NCI-H2196 (cell line): ENCODE measurements around the gene STEAP3.

Source experiments
- DNase-seq: peaks from one replicate; lab custom pipeline; 2025; ENCODE audit not compliant: unreplicated experiment; lab: John Stamatoyannopoulos, UW

STEAP3 gene

DNA sequence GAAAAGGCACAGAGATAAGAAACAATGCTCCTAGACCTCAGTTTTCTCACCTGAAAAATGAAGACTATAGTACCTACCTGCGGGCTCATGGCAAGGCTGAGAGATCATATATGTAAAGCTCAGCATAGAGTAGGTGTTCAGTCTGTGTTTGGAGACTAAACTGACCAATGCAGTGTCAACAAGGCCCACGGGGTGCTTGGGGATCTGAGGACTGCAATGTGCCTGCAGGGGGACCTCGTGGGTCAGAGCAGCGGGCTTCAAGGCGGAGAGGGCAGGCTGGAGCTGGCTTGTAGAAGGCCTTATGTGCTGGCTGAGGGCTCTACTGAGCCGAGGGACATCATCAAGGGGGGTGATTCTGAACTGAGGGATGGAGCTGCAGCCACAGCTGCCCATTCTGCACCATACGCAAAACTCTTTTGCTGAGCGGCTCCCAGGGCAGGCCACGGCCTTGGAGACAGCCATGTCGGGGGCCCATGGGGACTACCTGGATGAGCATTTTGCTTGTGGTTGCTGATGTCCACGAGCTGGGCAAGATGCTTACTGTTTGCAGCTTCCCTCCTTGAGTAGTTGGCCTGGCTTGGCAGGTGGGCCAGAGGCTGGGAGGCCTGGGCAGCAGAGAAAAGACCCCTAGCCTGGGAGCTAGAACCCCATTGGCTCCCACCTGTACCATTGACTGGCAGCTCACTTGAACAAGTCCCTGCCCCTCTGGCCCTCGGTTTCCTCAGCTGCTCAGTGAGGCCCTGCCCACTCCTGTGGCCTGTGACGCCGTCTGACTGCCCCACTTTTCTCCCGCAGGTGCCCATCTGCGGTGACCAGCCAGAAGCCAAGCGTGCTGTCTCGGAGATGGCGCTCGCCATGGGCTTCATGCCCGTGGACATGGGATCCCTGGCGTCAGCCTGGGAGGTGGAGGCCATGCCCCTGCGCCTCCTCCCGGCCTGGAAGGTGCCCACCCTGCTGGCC, 23.5 kb downstream of the STEAP3 start:
- DNase-seq, result no peak

DNA sequence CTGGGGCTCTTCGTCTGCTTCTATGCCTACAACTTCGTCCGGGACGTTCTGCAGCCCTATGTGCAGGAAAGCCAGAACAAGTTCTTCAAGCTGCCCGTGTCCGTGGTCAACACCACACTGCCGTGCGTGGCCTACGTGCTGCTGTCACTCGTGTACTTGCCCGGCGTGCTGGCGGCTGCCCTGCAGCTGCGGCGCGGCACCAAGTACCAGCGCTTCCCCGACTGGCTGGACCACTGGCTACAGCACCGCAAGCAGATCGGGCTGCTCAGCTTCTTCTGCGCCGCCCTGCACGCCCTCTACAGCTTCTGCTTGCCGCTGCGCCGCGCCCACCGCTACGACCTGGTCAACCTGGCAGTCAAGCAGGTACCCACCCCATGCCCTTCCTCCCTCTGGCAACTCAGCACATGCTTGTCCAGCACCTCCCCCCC, 24.2 kb downstream of the STEAP3 start:
- no peak for DNase-seq

DNA sequence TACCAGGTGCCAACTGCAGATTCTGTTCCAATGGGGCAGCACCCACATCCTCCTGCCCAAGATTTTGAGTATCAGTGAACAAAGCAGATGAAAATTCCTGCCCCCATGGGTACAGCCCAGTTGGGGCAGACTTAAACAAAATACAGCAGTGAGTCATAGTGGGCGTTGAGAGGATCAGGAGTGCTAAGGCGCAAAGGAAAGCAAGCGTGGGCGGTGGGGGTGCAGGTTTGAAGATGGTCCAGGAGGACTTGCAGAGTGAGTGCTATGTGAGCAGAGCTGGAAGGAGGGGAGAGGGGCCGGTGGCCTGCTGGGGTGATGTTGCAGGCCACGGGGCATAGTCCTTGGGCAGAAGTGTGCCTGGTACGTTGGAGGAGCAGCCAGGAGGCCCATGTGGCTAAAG, 24.7 kb downstream of the STEAP3 start:
- DNase-seq, result no peak

GRCh38 chr2:119248751-119249150, 25.1 kb downstream of the STEAP3 start:
- no peak for DNase-seq

DNA sequence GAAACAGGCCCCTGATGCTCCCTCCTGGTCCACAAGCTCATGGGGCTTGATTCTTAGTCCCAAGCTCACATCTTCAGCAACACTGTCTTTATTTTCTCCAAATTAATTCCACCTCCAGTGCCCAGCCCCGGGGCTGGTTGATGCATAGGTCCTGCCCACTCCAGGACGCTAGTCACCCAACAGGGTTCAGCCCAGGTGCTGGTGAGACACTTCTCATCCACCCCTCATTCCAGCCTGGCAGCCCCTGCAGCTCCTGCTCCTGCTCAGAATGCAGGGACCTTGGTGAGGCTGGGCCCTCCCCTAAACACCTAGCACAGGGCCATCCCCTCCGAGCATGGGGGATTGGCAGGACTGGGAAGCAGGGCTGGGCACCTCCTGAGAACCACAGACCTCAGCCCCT, 25.7 kb downstream of the STEAP3 start:
- no peak for DNase-seq

GRCh38 chr2:119249855-119250717, 26.5 kb downstream of the STEAP3 start:
- DNase-seq, result no peak

DNA sequence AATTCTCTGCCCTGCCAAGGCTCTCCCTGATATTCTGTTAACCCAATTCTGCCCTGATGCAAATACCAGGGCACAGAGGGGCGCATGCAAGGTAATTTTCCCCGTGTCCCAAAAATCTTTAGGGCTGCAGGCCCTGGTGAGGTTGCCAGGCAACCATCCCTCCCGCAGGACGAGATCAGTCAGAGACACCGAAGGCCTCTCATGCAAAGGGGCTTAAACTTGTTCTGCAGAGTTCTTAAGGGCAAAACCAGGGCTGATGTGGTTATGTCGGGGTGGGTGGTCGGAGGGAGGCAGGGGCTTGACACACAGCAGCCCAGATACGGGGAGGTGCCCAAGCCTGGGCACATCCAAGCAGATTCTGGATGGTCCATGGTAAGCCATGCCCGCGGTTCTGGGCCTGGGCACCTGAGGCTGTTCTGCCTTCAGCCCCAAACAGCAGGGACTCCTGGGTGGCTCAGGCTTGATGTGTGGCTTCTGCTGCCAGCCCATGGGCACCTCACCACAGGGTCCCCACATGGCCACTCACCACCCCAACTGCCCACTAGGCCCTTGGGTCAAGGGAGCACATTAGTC, 27.2 kb downstream of the STEAP3 start:
- no peak for DNase-seq

GRCh38 chr2:119251652-119252051, 28.0 kb downstream of the STEAP3 start:
- no peak for DNase-seq

DNA sequence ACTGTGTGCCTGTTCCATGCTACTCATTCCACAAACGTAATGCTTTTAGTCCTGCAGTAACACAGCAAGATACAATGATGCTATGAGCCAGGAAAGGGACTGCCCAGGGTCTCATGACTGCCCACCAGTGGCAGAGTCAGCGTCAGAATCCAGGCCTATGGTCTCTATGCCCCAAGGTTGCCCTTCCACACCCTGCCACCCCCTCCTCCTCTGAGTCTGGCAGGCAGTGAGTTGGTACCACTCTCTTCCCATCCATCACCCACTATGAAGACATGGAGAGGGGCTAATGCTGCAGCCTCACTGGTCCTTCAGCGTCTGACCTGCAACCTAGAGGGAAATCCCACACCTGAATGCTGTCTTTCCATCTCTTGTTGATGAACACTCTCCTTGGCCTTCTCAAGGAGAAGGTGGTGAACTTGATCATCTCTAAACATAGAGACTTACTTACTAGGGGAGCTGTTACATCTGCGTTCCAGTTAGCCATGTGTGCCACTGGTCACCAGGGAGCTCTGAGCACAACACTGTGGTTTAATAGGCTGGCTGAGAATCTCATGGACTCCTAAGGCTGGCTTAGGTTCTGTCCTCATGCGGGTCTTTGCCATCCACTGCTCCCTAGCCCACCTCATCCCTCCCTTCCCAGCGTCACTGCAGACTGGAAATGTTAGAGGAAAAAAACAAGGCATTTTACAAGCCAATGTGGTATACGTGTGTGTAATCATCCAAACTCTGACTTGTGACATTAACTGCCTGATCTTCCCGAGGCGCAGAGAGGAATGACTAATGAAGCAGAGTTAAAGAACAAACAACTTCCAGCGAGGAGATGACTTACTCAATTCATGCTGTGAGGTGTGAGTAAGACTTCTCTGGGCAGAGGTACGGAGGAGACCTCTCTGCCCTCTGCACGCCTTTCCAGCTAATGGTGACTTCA, 28.8 kb downstream of the STEAP3 start:
- DNase-seq, result no peak

DNA sequence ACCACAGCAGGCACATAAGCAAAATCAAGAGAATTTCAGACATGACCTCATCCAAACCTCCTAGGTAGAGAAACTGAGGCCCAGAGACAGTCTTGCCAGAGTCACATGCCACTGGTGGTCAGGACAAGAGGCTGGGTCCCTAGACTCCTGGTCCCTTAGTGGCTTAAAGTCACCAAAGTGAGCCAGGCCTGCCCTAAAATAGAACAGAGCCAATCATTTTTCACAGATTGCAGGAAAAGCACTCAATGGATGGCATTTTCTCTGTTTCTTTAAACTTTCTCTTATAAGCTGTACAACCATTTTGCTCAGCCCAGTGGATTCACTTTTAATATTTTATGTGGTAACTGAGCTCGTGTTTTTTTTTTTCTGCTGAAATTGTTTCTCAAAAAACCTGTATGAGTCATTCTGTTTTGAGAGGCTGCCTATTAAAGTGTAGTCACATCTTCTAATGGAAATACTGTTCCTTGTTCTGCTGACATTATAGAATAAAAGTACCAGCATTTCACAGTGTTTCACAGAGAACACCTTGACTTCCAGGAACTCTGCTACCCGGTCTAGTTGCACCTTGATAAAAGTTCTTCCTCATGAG, 29.6 kb downstream of the STEAP3 start:
- no peak for DNase-seq

DNA sequence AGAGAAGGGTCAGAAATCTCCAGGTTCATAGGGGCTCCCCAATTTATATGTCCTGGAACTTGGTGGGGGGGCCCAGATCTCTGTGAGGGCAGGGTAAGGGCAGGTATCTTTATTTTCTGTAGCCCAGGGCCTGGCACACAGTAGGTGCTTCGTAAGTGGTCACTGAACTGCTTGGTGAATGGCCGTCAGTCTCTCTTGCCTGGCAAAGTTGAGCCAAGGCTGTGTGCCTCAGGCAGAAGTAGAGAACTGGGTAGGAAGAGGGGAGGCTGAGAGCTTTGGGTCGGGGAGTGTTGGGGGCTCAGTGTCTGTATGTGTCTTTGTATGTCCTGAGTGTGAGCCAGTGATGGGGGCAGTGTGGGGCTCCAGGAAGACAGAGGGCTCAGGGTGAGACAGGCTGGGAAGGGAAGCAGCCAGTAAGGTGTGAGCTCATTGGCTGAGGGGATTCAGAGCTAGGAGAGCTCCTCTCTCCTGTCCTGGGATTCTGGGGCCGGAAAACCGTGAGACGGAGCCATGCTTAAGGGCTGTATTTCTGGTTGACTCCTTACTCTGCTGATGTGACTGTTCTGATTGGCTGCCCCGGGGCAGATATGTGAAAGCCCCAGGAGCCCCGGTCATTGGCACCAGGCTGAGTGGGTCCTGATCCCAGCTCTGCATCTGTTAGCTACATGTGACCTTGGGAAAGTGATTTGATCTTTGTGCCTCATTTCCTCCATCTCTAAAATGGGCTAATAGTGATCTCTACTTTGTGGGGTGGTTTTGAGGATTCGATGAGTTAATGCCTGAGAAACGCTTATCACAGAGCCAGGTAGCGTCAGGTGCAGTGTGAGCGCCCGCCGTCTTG, 30.3 kb downstream of the STEAP3 start:
- no peak for DNase-seq

- DNase-seq, result no peak
Measured at GRCh38 chr2:119254601-119255080, 31.0 kb downstream of the STEAP3 start.

DNA sequence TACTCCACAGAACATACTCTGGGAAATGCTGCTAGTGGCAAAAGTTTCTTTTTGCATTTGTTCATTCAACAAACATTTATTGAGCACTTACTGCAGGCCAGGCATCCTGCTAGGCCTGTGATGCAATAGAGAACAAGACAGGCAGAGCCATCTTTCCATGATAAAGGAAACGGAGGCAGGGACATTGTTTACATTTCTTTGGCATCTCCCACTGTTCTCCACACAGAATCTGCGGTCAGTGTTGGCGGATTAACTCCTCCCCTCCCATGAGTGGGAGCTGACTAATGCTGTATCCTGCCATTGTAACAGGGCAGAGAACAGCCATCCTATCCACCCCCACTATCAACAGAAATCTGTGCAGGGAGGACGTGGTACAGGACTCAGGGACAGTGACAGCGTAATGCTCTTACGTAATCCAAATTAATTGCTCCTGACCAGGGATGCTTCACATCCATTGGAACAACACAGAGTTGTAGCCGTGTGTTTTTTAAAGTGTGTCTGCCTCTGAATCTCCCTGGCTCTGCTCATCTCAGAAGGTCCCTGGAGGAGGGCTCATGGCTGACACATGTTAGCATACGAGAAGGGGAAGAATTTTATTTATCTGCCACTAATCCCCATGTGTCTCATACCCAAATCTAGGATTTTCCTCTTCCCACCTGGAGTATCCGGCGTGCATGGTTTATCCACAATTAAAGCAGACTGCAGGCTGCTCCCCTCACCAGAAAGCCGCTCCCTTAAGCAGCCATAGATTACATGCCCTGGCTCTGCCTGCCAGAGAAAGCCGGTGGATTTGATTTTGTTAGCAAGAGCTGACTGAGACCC, 32.3 kb downstream of the STEAP3 start:
- no peak for DNase-seq

DNA sequence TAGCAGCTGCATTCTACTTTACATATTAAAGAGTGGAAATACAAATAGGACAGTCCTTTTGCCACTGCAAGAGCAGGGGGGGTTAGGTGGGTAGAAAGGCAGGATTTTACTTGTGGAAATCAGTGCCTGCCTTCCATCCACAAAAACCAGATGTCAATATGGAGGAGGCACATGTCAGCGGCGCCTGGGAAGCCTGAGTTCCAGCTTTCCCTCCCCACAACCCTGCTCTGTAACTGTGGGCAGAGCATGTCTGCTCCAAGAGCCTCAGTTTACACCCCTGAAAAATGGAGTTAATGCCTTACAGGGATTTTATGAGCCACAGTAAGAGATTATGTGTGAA, 32.9 kb downstream of the STEAP3 start:
- DNase-seq, result no peak

- DNase-seq, result no peak
Measured at GRCh38 chr2:119257198-119257597, 33.6 kb downstream of the STEAP3 start.

DNA sequence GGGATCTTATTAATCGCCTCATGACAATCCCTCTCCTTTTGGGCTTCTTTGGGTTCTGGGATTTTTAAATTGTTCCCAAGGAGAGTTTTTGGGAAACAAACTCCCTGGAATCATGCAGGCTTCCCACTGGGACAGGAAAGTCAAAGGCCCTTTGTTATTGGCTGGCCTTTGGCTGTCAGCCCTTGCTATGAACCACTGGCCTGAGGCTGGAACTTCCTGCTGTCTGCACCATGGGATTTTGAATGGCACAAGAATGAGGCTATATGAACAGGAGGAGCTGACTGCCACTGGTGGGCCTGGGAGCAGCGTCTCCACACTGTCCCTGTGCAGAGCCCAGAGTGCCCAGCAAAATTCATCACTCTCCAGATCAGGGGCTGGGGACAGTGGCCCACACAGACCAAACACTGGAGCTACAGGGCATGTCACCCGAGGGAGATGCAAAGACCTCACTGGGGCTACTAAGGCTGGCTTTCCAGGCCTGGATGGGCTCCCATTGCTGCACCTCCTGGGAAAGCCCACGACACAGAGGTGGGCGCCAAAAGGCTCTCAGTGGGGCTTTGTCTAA, 35.7 kb downstream of the STEAP3 start:
- DNase-seq, result no peak

DNA sequence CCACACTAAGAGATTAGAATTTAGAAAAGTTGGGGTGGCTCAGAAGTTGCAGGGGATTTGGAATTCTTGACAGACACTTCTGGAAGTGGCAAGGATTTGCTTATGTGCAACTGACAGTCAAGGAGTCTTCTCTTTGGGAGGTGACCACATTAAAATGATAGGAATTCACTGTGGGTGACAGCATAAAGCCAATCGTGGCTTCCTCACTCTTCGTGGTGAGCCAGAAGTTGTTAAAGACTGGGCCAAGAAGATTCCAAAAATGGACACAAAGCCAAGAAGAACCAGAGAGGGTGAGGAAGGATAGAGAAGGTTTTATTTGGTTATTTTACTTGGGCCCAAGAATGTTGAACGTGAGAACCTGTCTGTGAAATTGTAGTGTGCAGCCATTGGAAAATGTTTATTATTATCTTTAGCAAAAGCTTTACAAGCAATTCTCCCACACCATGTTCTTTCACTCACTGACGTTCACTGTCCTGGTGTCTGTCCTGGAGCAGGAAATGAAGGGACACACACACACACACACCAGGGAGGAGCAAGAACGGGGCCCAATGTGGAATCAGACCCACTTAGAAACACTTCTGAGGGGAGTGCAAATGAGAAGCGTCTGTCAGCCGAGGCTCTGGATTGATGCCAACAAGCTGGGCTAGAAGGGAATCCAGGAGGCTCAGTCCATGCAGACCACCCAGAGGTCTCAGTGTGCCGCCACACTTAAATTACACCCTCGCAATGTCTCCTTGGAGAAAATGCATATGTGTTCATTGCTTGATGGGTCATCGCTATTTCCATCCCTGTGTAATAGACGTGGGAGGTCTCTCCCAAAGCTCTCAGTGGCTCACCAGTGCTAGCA, 37.2 kb downstream of the STEAP3 start:
- no peak for DNase-seq
